Measurements from ENCODE around the gene NDUFC1.

NDUFC1 gene

DNA sequence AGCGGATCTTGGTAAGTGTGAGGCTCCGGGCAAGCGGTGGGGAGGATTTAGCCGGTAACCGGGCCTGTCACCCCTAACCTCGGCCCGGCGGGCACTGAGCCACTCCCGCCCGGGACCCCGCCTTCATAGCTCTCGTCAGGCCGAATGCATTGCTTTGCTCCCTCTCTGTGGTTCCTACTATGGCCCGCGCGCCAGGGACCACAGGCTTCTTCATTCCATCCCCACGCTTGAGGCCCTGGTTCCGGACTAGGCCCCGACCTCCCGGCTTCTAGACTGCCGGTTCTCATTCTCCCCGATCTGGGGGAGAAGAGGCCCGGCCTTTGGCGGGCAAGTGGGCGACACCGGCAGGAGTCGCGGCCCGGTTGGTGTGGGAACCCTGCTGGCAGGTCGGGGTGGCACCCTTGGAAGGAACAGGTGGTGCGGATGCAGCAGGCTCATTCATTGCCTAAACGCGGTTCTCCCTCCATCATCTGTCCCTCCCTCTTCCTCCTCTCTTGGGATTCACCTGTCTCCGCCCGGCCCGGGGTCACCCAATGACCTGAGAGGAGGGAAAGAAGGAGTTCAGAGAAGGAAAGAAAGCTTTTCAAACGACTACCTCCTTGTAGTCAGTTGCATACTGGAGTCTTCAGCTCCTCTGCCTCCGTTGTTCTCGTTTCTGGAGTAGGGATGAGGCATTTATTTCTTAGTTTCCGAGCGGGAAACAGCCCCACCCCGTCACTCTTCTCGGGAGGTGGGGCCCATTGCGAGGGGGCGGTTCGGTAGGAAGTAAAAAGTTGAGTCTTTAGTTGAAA lies at the start of gene NDUFC1:
NDUFC1 (minus strand) TSS at position 657 of the 791 bp plus-strand sequence. CDS start 6,679 bp downstream, outside the sequence.
- Histone ChIP-seq H3K9ac (ENCODE audit: low read length) (peak within 1 kb of the TSS; percentile 78), H3K27ac (ENCODE audit: low read length) (peak within 1 kb of the TSS; percentile 77), H3K27me3 (ENCODE audit: low read depth, low read length) (no peaks in the 10 kb centered on the region), H3K79me2 (ENCODE audit: low read length) (peaks cover 73% of the 10 kb centered on the region), H3K36me3 (replicated peaks; ENCODE audit: low read depth, low read length) (peaks cover 23% of the 10 kb centered on the region), H3K9me3 (ENCODE audit: insufficient read depth, low read length) (peaks cover 6% of the 10 kb centered on the region; the same call in 1 of the 2 replicates), H4K20me1 (ENCODE audit: insufficient read depth, low read length) (peaks cover 42% of the 10 kb centered on the region), H3K4me1 (ENCODE audit: low read length) (peaks cover 25% of the 10 kb centered on the region), H3K4me3 (ENCODE audit: low read length) (peak within 1 kb of the TSS; percentile 80), H2AFZ (ENCODE audit: low read depth, low read length) (peak within 1 kb of the TSS; percentile 51; the same call in 1 of the 2 replicates), H3K4me2 (ENCODE audit: low read length) (peak within 1 kb of the TSS; percentile 78)
- TF ChIP-seq, protein P1, sequence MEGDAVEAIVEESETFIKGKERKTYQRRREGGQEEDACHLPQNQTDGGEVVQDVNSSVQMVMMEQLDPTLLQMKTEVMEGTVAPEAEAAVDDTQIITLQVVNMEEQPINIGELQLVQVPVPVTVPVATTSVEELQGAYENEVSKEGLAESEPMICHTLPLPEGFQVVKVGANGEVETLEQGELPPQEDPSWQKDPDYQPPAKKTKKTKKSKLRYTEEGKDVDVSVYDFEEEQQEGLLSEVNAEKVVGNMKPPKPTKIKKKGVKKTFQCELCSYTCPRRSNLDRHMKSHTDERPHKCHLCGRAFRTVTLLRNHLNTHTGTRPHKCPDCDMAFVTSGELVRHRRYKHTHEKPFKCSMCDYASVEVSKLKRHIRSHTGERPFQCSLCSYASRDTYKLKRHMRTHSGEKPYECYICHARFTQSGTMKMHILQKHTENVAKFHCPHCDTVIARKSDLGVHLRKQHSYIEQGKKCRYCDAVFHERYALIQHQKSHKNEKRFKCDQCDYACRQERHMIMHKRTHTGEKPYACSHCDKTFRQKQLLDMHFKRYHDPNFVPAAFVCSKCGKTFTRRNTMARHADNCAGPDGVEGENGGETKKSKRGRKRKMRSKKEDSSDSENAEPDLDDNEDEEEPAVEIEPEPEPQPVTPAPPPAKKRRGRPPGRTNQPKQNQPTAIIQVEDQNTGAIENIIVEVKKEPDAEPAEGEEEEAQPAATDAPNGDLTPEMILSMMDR (IDR thresholded peaks at IDR 0.05; ENCODE audit: low read depth, low read length), result peak; percentile 22
- no peak for TF ChIP-seq EZH2phosphoT487 (IDR thresholded peaks at IDR 0.05; ENCODE audit: low read depth)

DNA sequence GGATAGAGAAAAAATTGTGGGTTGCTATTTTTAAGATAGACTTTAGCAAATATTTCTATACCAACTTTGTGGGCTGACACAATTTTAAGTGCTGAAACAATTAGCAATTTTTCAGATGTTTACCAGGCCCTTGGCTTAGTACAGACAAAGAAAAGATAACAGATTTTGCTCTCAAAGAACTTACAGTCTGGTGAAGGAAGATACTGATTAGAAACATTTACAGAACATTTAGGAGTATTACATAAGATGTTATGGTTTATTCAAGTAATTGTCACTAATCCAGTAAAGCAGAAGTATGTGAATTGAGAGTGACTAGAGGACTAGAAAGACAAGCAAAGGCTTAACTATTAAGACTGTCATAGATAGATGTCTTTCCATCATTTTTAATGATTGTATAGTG lies 35.3 kb upstream of the NDUFC1 start:
- TF ChIP-seq, protein P1 (IDR thresholded peaks at IDR 0.05; ENCODE audit: low read depth, low read length), result no peak
- TF ChIP-seq EZH2phosphoT487 (IDR thresholded peaks at IDR 0.05; ENCODE audit: low read depth), result no peak
- Histone ChIP-seq H3K9ac (ENCODE audit: low read length) (no peak overlapping the region), H3K27ac (ENCODE audit: low read length) (no peak overlapping the region), H3K79me2 (ENCODE audit: low read length) (peaks cover 86% of the 10 kb centered on the region), H3K4me2 (ENCODE audit: low read length) (no peak overlapping the region), H4K20me1 (ENCODE audit: insufficient read depth, low read length) (peaks cover 18% of the 10 kb centered on the region), H3K4me1 (ENCODE audit: low read length) (peaks cover 13% of the 10 kb centered on the region), H3K36me3 (replicated peaks; ENCODE audit: low read depth, low read length) (peaks cover 38% of the 10 kb centered on the region), H3K4me3 (ENCODE audit: low read length) (no peak overlapping the region), H2AFZ (ENCODE audit: low read depth, low read length) (no peak overlapping the region), H3K27me3 (ENCODE audit: low read depth, low read length) (no peaks in the 10 kb centered on the region), H3K9me3 (ENCODE audit: insufficient read depth, low read length) (no peaks in the 10 kb centered on the region)

DNA sequence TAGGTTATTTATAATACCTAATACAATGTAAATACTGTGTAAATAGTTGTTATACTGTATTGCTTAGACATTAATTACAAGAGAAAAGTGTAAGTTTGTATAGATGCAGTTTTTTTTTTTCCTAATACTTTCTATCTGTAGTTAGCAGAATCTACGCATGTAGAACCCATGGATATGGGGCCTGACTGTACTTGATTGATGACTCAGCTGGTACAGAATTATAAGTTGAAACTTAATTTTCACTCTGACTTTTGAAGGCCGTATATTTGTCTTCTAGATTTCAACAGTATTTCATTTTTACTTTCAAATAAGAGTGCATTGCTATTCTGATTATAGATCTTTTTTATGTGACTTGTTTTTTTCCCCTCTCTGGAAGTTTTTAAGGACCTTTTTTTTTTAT lies 30.8 kb upstream of the NDUFC1 start:
- Histone ChIP-seq H3K9me3 (ENCODE audit: insufficient read depth, low read length) (no peaks in the 10 kb centered on the region), H3K27me3 (ENCODE audit: low read depth, low read length) (no peaks in the 10 kb centered on the region), H4K20me1 (ENCODE audit: insufficient read depth, low read length) (peaks cover 42% of the 10 kb centered on the region), H3K4me1 (ENCODE audit: low read length) (peaks cover 18% of the 10 kb centered on the region), H2AFZ (ENCODE audit: low read depth, low read length) (no peak overlapping the region), H3K79me2 (ENCODE audit: low read length) (peaks cover 95% of the 10 kb centered on the region), H3K4me3 (ENCODE audit: low read length) (no peak overlapping the region), H3K36me3 (replicated peaks; ENCODE audit: low read depth, low read length) (peaks cover 36% of the 10 kb centered on the region), H3K27ac (ENCODE audit: low read length) (no peak overlapping the region), H3K4me2 (ENCODE audit: low read length) (no peak overlapping the region), H3K9ac (ENCODE audit: low read length) (no peak overlapping the region)
- TF ChIP-seq, protein P1 (IDR thresholded peaks at IDR 0.05; ENCODE audit: low read depth, low read length), result no peak
- TF ChIP-seq EZH2phosphoT487 (IDR thresholded peaks at IDR 0.05; ENCODE audit: low read depth), result no peak

DNA sequence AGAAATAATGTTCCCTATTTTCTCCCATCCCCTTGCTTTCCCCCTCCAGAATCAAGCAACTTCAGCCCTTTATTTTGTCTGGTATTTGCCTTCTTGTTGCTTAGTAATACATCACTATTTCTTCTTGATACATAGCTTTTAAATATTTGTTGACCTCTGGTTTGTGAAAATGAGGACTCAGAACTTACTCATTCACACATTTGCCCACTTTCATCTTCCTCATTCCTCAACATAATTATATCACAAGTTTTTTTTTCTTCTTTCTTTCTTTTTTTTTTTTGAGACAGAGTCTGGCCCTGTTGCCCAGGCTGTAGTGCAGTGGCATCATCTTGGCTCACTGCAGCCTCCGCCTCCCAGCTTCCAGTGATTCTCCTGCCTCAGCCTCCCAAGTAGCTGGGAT lies 28.9 kb upstream of the NDUFC1 start:
- Histone ChIP-seq H3K27me3 (ENCODE audit: low read depth, low read length) (no peaks in the 10 kb centered on the region), H3K4me2 (ENCODE audit: low read length) (no peak overlapping the region), H3K4me3 (ENCODE audit: low read length) (no peak overlapping the region), H4K20me1 (ENCODE audit: insufficient read depth, low read length) (peaks cover 34% of the 10 kb centered on the region), H3K9ac (ENCODE audit: low read length) (no peak overlapping the region), H2AFZ (ENCODE audit: low read depth, low read length) (no peak overlapping the region), H3K9me3 (ENCODE audit: insufficient read depth, low read length) (no peaks in the 10 kb centered on the region), H3K36me3 (replicated peaks; ENCODE audit: low read depth, low read length) (peaks cover 28% of the 10 kb centered on the region), H3K79me2 (ENCODE audit: low read length) (peaks cover 99% of the 10 kb centered on the region), H3K27ac (ENCODE audit: low read length) (no peak overlapping the region), H3K4me1 (ENCODE audit: low read length) (peaks cover 18% of the 10 kb centered on the region)
- TF ChIP-seq, protein P1 (IDR thresholded peaks at IDR 0.05; ENCODE audit: low read depth, low read length), result no peak
- TF ChIP-seq EZH2phosphoT487 (IDR thresholded peaks at IDR 0.05; ENCODE audit: low read depth), result no peak
